Omental fat pad (tissue), 4 donors: ENCODE results near the gene ANKRD34B. TPM values are rescaled to one million over a fixed set of nuclear protein-coding genes. Genes with fewer than 3 reads are reported as not detected.

Source experiments
- ATAC-seq: fragments of 150-250 bp; one replicate; pipeline ENCODE4 v1.9.1; 2016; ENCODE audit warnings: mild to moderate bottlenecking, moderate library complexity; ENCODE audit not compliant: low FRiP score
- DNase-seq: peaks from one replicate; pipeline ENCODE4 v3.0.0-alpha.2; 2019; ENCODE audit warnings: low spot score
- CTCF ChIP-seq, 3 donors: fragments of 450-650 bp; IDR thresholded peaks; one replicate each; pipeline ENCODE4 v1.5.1; 2016 to 2017; ENCODE audit warnings: antibody characterized with exemption in 3 of 3, mild to moderate bottlenecking in 3 of 3, moderate library complexity in 2 of 3
- total RNA-seq, 4 donors: library from RNA; depleted of rRNA; stranded (reverse); fragments of >200 nt; gene quantifications; one replicate each; pipeline ENCODE4 v1.1.0, GENCODE V29; 2016

Gene ANKRD34B
- total RNA-seq = not detected

- no peak for TF ChIP-seq CTCF (IDR thresholded peaks at IDR 0.05)
Measured at GRCh38 chr5:80569961-80570786, at the start of gene ANKRD34B. ANKRD34B (minus strand) TSS chr5:80570280; CDS start chr5:80560019, 10,261 bp downstream.

GRCh38 chr5:80619086-80619485 is 49.0 kb upstream of the ANKRD34B start:
- no peak for DNase-seq
- no peak for ATAC-seq
- no peak for TF ChIP-seq CTCF (IDR thresholded peaks at IDR 0.05)

More at GRCh38 chr5:80569961-80570786, at the start of gene ANKRD34B:
- DNase-seq (no peak), ATAC-seq (peak; percentile 11)

DNA sequence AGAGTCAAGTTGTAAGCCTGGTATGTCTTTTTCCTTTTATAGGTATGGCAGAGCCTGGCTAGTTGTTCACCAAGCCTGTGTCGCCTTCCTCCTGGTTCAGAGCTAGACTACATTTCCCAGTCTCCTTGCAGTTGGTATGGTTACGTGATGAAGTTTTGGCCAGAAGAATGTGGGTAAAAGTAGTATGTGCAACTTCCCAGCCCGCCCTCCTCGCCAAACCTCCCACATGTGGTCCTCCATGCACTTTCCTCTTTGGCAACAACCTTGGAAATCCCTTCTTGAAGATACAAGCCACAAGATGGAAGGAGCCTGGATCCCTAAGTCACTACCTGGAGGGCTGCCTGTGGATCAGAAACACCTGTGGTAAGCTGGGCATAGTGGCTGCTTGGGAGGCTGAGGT is 48.4 kb upstream of the ANKRD34B start:
- no peak for DNase-seq
- no peak for TF ChIP-seq CTCF (IDR thresholded peaks at IDR 0.05)
- no peak for ATAC-seq

- no peak for TF ChIP-seq CTCF (IDR thresholded peaks at IDR 0.05)
- ATAC-seq = no peak
- no peak for DNase-seq
Measured at GRCh38 chr5:80615266-80615914, 45.3 kb upstream of the ANKRD34B start.

DNA sequence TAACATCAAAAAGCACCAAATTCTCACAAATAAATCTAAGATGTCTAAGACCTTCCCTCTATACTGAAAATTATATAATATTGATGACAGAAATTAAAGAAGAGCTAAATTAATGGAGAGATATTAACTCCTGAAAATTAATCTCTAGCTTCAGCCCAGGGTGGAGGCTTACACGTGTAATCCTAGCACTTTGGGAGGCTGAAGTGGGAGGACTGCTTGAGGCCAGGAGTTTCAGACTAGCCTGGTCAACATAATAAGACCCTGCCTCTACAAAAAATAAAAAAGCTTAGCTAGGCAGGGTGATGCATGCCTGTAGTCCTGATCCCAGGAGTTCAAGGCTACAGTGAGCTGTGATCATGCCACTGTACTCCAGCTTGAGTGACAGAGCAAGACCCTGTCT is 39.6 kb upstream of the ANKRD34B start:
- no peak for ATAC-seq
- no peak for DNase-seq
- TF ChIP-seq CTCF (IDR thresholded peaks at IDR 0.05) = no peak

GRCh38 chr5:80608731-80609130 is 38.7 kb upstream of the ANKRD34B start:
- ATAC-seq (no peak), DNase-seq (no peak)
- TF ChIP-seq CTCF (IDR thresholded peaks at IDR 0.05) = no peak
